ENCODE measurements around the gene EEF1A2.

DNA sequence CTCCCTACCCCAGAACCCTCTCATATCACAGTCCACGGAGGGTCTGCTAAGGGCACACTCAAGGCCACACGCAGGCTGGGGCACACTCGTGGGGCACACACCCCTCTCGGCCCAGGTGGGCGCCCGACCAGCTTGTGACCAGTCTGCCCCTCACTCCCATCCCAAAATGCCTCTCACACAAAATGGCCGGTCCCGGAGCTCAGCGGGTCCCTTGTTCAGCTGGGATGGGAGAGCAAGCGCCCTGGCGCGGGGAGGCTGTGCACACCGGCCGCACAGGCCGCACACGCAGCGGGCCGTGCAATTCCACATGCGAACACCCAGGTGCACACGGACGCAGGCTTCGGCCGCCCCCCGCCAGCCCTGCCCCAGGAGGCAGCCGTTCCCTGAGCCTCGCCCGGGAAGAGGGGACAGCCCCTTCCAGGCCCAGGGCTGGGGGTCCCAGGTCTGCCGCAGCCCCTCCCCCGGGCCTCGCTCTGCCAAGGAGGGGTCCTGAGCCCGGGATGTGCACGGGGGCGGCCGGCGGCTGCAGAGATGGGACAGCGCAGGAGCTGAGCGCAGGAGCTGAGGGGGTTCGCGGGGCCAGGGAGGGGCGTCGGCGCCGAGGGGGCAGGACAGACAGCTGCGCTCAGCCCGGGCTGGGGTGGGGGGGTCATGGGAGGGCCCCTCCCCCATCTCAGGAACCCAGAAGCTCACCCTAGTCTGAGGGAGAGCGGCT, 27.7 kb downstream of the EEF1A2 start:
- TF ChIP-seq CTCF (IDR thresholded peaks at IDR 0.05; ENCODE audit: low read depth, low read length, missing input control) (no peak), TAF1 (conservative IDR thresholded peaks at IDR 0.05) (no peak), JUND (IDR thresholded peaks at IDR 0.05) (no peak)
